ENCODE data around the gene CCDC88B.

DNA sequence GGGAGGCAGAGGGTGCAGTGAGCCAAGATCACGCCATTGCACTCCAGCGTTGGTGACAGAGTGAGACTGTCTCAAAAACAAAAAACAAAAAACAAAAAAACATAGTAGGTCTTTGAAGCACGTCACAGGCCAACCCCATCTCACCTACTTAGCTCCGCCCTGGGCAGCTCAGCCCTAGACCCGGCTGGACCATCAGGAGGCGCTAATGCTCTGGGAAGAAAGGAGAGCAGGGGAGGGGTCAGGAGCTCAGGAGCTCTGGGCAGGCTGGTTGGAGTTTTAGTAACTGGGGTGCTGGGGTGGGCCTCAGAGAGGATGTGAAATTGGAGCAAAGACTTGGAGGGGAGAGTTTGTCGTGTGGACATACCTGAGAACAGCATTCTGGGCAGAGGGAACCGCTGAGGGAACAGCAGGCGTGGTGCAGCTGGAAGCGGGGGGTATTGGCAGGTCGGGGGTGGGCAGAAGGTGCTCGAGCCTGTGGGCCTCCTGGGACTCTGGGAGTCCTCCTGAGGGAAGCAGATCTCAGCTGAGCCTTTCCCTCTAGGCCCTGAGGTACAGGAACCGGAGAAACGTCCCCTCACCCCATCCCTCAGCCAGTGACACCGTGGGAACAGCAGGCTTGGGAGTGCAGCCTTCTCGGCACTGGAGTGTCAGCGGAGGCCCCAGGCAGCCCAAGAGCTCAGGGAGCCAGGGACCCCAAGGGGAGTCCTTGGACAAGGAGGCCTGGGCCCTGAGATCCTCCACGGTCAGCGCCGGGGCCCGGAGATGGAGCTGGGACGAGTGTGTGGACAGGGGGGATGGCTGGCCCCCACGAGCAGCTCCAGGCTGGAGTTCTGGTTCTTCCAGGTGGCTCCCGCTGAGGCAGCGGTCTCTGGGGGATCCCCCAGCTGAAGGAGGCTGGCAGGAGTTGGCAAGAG lies 16.8 kb downstream of the CCDC88B start:
- peak in 1 of 4 experiments; percentile 9 for TF ChIP-seq CTCF (IDR thresholded peaks at IDR 0.05)
- TF ChIP-seq POLR2AphosphoS5 (IDR thresholded peaks at IDR 0.05): no peak
